HG02840 (cell line): ENCODE measurements around the gene MALRD1.
"Not testable (repeated sequence)": the region's sequence is repeated elsewhere in the genome, so short reads cannot be mapped to it uniquely, and the experiment has no call there.

Experiments used
- ATAC-seq: cut with Tn5 transposase; IDR thresholded peaks from one replicate; pipeline ENCODE4 v1.9.1; 2021; ENCODE audit warnings: mild to moderate bottlenecking, moderate library complexity, moderate number of reproducible peaks; ENCODE audit not compliant: unreplicated experiment, low FRiP score

MALRD1 gene

GRCh38 chr10:19689231-19689630 is 640.6 kb downstream of the MALRD1 start:
- ATAC-seq, result no peak

GRCh38 chr10:19699299-19699698 is 650.7 kb downstream of the MALRD1 start:
- no peak for ATAC-seq

- ATAC-seq, result no peak
Observed at GRCh38 chr10:19701427-19702052, 652.9 kb downstream of the MALRD1 start.

- no peak for ATAC-seq
Observed at GRCh38 chr10:19702215-19702614, 653.6 kb downstream of the MALRD1 start.

- no peak for ATAC-seq
Observed at GRCh38 chr10:19704544-19704943, 655.9 kb downstream of the MALRD1 start.

- ATAC-seq, result no peak
Observed at GRCh38 chr10:19705250-19705649, 656.6 kb downstream of the MALRD1 start.

- ATAC-seq, result no peak
Observed at GRCh38 chr10:19706904-19707303, 658.3 kb downstream of the MALRD1 start.

- no peak for ATAC-seq
Observed at GRCh38 chr10:19707376-19707775, 658.8 kb downstream of the MALRD1 start.

- ATAC-seq, result no peak
Observed at GRCh38 chr10:19708031-19708430, 659.4 kb downstream of the MALRD1 start.

GRCh38 chr10:19710600-19710999 is 662.0 kb downstream of the MALRD1 start:
- no peak for ATAC-seq

GRCh38 chr10:19713159-19713558 is 664.6 kb downstream of the MALRD1 start:
- no peak for ATAC-seq

GRCh38 chr10:19713800-19714525 is 665.4 kb downstream of the MALRD1 start:
- ATAC-seq, result no peak

- ATAC-seq, result no peak
Observed at GRCh38 chr10:19719284-19719683, 670.7 kb downstream of the MALRD1 start.

GRCh38 chr10:19724287-19724686 is 675.7 kb downstream of the MALRD1 start:
- no peak for ATAC-seq

GRCh38 chr10:19728376-19728775 is 679.8 kb downstream of the MALRD1 start:
- no peak for ATAC-seq

- no peak for ATAC-seq
Observed at GRCh38 chr10:19728964-19729363, 680.4 kb downstream of the MALRD1 start.

- ATAC-seq, result no peak
Observed at GRCh38 chr10:19730167-19730906, 681.7 kb downstream of the MALRD1 start.

- ATAC-seq, result no peak
Observed at GRCh38 chr10:19730907-19731217, 682.3 kb downstream of the MALRD1 start.

GRCh38 chr10:19731560-19731959 is 683.0 kb downstream of the MALRD1 start:
- no peak for ATAC-seq

GRCh38 chr10:19738440-19738839 is 689.8 kb downstream of the MALRD1 start:
- no peak for ATAC-seq

- ATAC-seq, result not testable (repeated sequence)
Observed at GRCh38 chr10:19739232-19739631, 690.6 kb downstream of the MALRD1 start.

- ATAC-seq, result not testable (repeated sequence)
Observed at GRCh38 chr10:19742144-19742543, 693.5 kb downstream of the MALRD1 start.
